MCF 10A (cell line): ENCODE data around the gene CBARP. TPM values are rescaled to one million over a fixed set of nuclear protein-coding genes. Genes with fewer than 3 reads are reported as not detected.

Source experiments
- Bru-seq: library from RNA; stranded (reverse); fragments of 400-500 nt; gene quantifications from one replicate; lab custom pipeline; 2021; lab: Mats Ljungman, UMichigan
- BruChase-seq, 2 experiments: library from RNA; stranded (reverse); fragments of 400-500 nt; gene quantifications; one replicate each; lab custom pipeline; 2021; lab: Mats Ljungman, UMichigan
- BruUV-seq: library from RNA; stranded (reverse); fragments of 400-500 nt; replicated peaks from 2 replicates; lab custom pipeline; 2021; lab: Mats Ljungman, UMichigan
- CTCF ChIA-PET: fragments of 300-600 bp; sonication (Branson Sonifier 250); formaldehyde crosslinking; extraction: SDS; loops from one replicate; lab custom pipeline; 2021; ENCODE audit warnings: antibody characterized with exemption, inconsistent platforms; lab: Yijun Ruan, JAX
- POLR2A ChIA-PET: fragments of 300-600, 350-650 bp; sonication (Branson Sonifier 250); formaldehyde crosslinking; extraction: SDS; loops from one replicate; lab custom pipeline; 2020; ENCODE audit warnings: antibody characterized with exemption, inconsistent platforms; lab: Yijun Ruan, JAX
- DNase-seq: peaks from one replicate; pipeline ENCODE4 v3.0.0-alpha.2; 2018; ENCODE audit not compliant: unreplicated experiment
- H3K27ac Mint-ChIP-seq: one replicate; pipeline ENCODE4 v1.8.0; 2022; ENCODE audit warnings: mild to moderate bottlenecking, low read depth, mixed read lengths; ENCODE audit not compliant: unreplicated experiment
- H3K27me3 Mint-ChIP-seq: one replicate; pipeline ENCODE4 v1.8.0; 2022; ENCODE audit warnings: mixed read lengths; ENCODE audit not compliant: insufficient read depth, unreplicated experiment
- H3K36me3 Mint-ChIP-seq: one replicate; pipeline ENCODE4 v1.8.0; 2022; ENCODE audit warnings: mild to moderate bottlenecking, moderate library complexity, mixed read lengths; ENCODE audit not compliant: insufficient read depth, unreplicated experiment
- H3K4me1 Mint-ChIP-seq: one replicate; pipeline ENCODE4 v1.8.0; 2022; ENCODE audit warnings: mixed read lengths; ENCODE audit not compliant: insufficient read depth, unreplicated experiment
- H3K4me3 Mint-ChIP-seq: one replicate; pipeline ENCODE4 v1.8.0; 2022; ENCODE audit warnings: mild to moderate bottlenecking, moderate library complexity, mixed read lengths; ENCODE audit not compliant: unreplicated experiment
- H3K9me3 Mint-ChIP-seq: one replicate; pipeline ENCODE4 v1.8.0; 2022; ENCODE audit warnings: mixed read lengths; ENCODE audit not compliant: unreplicated experiment
- intact Hi-C: fragments of 100-400 bp; cut with micrococcal nuclease; formaldehyde crosslinking; loops from 2 replicates; pipeline ENCODE4 v1.14.1; 2022
- long read RNA-seq: library from polyadenylated mRNA; stranded (forward); transcript quantifications from one replicate; pipeline ENCODE4 v2.0.0, GENCODE V29; 2022
- total RNA-seq: library from RNA; stranded (reverse); gene quantifications from 2 replicates; pipeline ENCODE4 v1.2.3, GENCODE V29; 2022
- TF ChIP-seq, protein P1 (sequence below): fragments of 200-600 bp; IDR thresholded peaks from one replicate; pipeline ENCODE4 v1.8.0; 2022; ENCODE audit warnings: antibody characterized with exemption, mild to moderate bottlenecking; ENCODE audit not compliant: unreplicated experiment

The CBARP gene, protein sequence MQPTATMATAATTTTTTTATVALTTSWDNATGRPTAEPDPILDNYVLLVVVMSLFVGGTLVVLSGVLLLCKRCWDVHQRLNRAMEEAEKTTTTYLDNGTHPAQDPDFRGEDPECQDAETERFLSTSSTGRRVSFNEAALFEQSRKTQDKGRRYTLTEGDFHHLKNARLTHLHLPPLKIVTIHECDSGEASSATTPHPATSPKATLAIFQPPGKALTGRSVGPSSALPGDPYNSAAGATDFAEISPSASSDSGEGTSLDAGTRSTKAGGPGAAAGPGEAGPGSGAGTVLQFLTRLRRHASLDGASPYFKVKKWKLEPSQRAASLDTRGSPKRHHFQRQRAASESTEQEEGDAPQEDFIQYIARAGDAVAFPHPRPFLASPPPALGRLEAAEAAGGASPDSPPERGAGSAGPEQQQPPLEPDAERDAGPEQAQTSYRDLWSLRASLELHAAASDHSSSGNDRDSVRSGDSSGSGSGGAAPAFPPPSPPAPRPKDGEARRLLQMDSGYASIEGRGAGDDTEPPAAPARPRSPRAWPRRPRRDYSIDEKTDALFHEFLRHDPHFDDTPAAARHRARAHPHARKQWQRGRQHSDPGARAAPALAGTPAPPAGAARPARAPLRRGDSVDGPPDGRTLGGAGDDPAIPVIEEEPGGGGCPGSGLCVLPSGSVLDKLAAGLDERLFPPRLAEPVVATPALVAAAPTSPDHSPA
- 7.0 and 8.2 TPM in 2 replicates for total RNA-seq
- percentile 29 among the genes with signal in this experiment for Bru-seq, nascent RNA
- percentile 34 among the genes with signal in this experiment for BruChase-seq, experiment 1, labeled RNA remaining after a 6-hour chase
- percentile 29 among the genes with signal in this experiment for BruChase-seq, experiment 2, labeled RNA remaining after a 2-hour chase
- long read RNA-seq, partial matches to known transcripts, result 1 of 11 reads
- long read RNA-seq, other reads (novel, unspliced or antisense), result 9 of 11 reads

DNA sequence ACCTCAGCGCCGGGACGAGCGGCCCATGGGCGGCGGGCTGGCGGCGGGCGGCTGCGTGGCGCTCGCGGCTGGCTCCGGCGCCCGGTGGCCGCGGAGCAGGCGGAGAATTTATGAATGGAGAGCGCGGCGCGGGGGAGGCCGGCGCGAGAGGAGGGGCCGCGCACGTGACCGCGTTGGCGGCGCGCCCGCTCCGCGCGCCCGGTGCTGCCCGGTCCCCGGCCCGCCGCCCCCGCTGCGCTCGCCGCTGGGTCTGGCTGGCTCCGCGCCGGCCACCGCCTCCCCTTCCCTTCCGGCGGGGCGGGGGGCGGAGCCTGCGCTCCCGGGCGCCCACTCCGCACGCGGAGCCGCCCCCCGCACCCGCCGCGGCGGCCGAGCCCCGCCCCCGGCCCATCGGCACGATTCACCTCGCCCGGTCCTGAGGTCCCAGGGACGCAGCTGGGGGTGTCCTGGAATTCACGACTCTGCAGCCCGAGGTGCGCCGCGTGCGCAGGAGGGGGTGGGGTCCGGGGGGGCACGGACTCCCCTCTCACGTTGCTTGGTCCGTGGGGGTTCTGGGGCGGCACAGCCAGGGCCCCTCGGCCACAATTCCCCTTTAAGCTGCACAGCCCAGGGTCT, at the start of gene CBARP:
Gene CBARP, minus strand, starts transcription at position 252 of the 615 bp plus-strand sequence. CDS start 1,905 bp downstream, outside the sequence.
- ChIA-PET POLR2A (interaction anchor here (1.2 to 1.5 kb wide), 3 partner anchors 22 to 70 kb away, joined by 3 to 7 read pairs (median 3); no protein-coding TSS in a partner anchor), CTCF (interaction anchor here (0.7 to 1.2 kb wide), 2 partner anchors 31 to 68 kb away, joined by 3 read pairs; partner anchors contain the start of gene CIRBP)
- intact Hi-C loops, result no loop called here
- Mint-ChIP-seq H3K9me3 (no peaks in the 10 kb centered on the region), H3K27me3 (no peaks in the 10 kb centered on the region), H3K36me3 (peaks cover 10% of the 10 kb centered on the region), H3K4me3 (peak within 1 kb of the TSS; percentile 74), H3K27ac (no peak within 1 kb of the TSS), H3K4me1 (peaks cover 6% of the 10 kb centered on the region)
- no peak for DNase-seq
- no TSS peak for BruUV-seq
- TF ChIP-seq, protein P1, sequence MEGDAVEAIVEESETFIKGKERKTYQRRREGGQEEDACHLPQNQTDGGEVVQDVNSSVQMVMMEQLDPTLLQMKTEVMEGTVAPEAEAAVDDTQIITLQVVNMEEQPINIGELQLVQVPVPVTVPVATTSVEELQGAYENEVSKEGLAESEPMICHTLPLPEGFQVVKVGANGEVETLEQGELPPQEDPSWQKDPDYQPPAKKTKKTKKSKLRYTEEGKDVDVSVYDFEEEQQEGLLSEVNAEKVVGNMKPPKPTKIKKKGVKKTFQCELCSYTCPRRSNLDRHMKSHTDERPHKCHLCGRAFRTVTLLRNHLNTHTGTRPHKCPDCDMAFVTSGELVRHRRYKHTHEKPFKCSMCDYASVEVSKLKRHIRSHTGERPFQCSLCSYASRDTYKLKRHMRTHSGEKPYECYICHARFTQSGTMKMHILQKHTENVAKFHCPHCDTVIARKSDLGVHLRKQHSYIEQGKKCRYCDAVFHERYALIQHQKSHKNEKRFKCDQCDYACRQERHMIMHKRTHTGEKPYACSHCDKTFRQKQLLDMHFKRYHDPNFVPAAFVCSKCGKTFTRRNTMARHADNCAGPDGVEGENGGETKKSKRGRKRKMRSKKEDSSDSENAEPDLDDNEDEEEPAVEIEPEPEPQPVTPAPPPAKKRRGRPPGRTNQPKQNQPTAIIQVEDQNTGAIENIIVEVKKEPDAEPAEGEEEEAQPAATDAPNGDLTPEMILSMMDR, result no peak

DNA sequence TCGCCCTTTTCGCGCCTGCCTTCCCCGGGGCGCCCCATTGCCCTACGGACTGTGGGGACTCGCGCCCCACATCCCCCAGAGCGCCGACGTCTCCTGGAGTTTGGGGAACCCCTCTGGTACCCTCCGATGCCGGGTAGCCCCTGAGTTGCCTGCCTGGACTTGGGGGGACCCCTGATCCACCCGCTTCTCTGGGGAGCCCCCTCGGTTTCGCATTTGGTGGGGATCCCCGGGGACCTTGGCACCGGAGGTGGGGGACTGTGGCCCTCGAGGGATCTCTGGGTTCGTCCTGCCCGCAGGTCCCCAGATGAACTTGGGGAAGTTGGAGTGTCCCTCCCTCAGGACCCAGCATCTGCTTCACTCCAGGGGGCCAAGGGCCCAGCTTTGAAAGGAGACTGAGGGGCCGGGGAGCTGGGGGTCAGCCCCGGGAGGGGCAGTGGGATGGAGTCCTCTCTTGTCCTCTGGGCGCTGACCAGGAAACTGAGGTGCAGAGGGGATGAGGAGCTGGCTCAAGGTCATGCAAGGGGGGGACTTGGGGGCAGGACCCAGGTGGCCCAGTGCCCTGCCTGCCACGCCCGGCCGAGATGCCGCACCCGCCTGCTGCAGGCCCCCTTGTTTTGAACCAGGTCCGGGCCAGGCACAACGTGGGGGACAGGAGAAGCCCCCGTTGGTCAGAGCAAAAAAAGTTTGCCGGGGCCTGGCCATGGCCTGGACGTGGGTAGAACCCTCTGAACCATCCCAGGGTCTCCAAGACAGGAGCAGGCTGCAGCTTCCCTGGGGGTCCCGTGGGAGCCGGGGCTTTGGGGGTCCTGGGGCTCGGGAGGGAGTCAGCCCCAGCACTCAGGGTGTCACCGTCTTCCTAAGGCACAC, 48.9 kb upstream of the CBARP start:
- TF ChIP-seq, protein P1, result no peak
- CTCF ChIA-PET, result interaction anchor here (0.6 to 0.9 kb wide), 2 partner anchors 229 to 777 kb away, joined by 3 read pairs; no protein-coding TSS in a partner anchor
- H3K27me3 Mint-ChIP-seq, result peaks cover 27% of the 10 kb centered on the region
- H3K36me3 Mint-ChIP-seq, result no peaks in the 10 kb centered on the region
- POLR2A ChIA-PET, result interaction anchor here (0.7 kb wide), 1 partner anchor 955 kb away, joined by 3 read pairs; no protein-coding TSS in a partner anchor
- intact Hi-C loops, result no loop called here
- BruUV-seq, result no TSS peak
- H3K4me3 Mint-ChIP-seq, result peak overlapping the region; percentile 63
- no peaks in the 10 kb centered on the region for H3K9me3 Mint-ChIP-seq
- no peaks in the 10 kb centered on the region for H3K4me1 Mint-ChIP-seq
- DNase-seq, result no peak
- H3K27ac Mint-ChIP-seq, result no peak overlapping the region

DNA sequence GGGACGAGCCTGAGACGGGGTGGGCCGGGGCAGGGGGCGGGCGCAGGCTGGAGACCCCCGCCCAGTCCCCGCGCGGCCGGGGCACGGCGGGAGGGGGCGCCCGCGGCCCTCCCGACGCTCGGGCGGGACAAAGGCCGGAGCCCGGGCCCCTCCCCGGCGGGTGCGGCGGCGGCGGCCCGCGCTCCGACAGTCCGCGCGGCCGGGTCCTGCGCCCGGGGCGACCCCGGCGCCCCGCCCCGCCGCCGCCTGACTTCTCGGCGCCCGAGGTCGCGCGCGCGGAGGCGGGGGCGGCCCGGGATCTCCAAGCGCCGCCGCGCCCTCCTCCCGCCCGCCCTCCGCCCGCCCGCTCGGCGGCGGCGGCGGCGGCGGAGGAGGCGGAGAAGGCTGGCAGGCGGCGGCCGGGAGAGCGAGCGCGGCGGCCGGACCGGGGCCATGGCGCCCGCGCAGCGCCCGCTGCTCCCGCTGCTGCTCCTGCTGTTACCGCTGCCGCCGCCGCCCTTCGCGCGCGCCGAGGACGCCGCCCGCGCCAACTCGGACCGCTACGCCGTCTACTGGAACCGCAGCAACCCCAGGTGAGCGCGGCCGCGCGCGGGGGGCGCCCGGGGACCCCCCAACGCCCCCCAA, 48.0 kb upstream of the CBARP start, which contains the start of gene EFNA2:
Gene EFNA2, plus strand, starts transcription at position 137 of the 624 bp plus-strand sequence. Its CDS starts 296 bp downstream, at position 433.
- POLR2A ChIA-PET, result interaction anchor here (0.7 kb wide), 1 partner anchor 954 kb away, joined by 3 read pairs; no protein-coding TSS in a partner anchor
- no peak within 1 kb of the TSS for H3K27ac Mint-ChIP-seq
- BruUV-seq, result no TSS peak
- peak within 1 kb of the TSS; percentile 63 for H3K4me3 Mint-ChIP-seq
- TF ChIP-seq, protein P1, result no peak
- H3K4me1 Mint-ChIP-seq, result no peaks in the 10 kb centered on the region
- H3K27me3 Mint-ChIP-seq, result peaks cover 27% of the 10 kb centered on the region
- intact Hi-C loops, result no loop called here
- no peaks in the 10 kb centered on the region for H3K9me3 Mint-ChIP-seq
- CTCF ChIA-PET, result interaction anchor here (0.9 kb wide), 1 partner anchor 228 kb away, joined by 3 read pairs; no protein-coding TSS in a partner anchor
- no peak for DNase-seq
- no peaks in the 10 kb centered on the region for H3K36me3 Mint-ChIP-seq
